ENCODE measurements around the gene TMEM234.

Gene TMEM234

GRCh38 chr1:32178380-32179192, 43.6 kb downstream of the TMEM234 start:
- DNase-seq (ENCODE audit: low read depth in 2 of 2): no peak

- DNase-seq (ENCODE audit: low read depth in 2 of 2): no peak
Measured at GRCh38 chr1:32172621-32173245, 49.4 kb downstream of the TMEM234 start.

DNA sequence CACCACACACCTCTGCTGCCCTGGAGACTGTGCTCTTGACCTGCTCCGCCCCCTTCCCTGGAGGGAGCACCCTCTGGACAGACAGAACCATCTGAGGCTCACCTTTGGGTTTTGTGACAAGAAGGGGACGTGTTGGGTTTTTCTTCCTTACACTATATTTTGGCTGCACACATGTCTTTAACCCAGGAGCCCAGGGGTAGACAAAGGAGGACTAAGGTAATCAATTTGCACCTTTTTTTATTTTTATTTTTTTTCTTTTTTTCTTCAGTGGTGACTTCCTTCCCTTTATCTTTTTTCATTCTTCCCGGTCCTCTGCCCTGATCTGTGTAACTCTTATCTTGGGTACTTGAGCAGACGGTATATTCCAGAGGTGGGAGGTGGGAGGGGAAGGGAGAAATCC, 51.2 kb downstream of the TMEM234 start:
- DNase-seq (ENCODE audit: low read depth in 2 of 2): no peak
